ENCODE measurements around the gene PDE8A. TPM values are rescaled to one million over a fixed set of nuclear protein-coding genes. Genes with fewer than 3 reads are reported as not detected.

Gene PDE8A
- total RNA-seq, 1 experiment from 2014 or later = 12.5 TPM

DNA sequence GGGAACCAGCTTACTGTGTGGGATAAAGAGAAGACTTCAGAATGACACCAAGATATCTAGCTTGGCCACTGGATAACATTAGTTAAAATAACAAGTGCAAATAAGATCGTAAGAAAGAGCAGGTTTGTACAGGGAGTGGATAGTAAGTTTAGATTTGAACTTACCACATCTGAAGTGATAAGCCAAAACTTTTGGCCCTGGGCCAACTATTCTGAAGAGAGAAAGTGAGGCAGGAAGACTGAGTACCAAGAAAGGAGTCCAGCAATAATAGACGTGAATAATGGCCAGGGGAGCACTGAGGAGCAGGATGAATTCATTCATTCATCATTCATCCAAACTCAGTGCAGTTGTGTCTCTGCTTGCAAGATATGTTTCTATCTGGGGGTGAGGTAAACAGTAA, 122.9 kb downstream of the PDE8A start:
- Histone ChIP-seq H3K36me3 (peaks cover 5% of the 10 kb centered on the region), H3K4me3 (no peak overlapping the region), H3K9me3 (no peaks in the 10 kb centered on the region), H3K27me3 (no peaks in the 10 kb centered on the region)
- no peak for DNase-seq

GRCh38 chr15:85108136-85108535, 126.5 kb downstream of the PDE8A start:
- DNase-seq = no peak
- no peaks in the 10 kb centered on the region for H3K9me3 ChIP-seq
- H3K27me3 ChIP-seq = no peaks in the 10 kb centered on the region
- peaks cover 3% of the 10 kb centered on the region; the same call in 1 of the 2 replicates for H3K36me3 ChIP-seq
- H3K4me3 ChIP-seq = no peak overlapping the region

DNA sequence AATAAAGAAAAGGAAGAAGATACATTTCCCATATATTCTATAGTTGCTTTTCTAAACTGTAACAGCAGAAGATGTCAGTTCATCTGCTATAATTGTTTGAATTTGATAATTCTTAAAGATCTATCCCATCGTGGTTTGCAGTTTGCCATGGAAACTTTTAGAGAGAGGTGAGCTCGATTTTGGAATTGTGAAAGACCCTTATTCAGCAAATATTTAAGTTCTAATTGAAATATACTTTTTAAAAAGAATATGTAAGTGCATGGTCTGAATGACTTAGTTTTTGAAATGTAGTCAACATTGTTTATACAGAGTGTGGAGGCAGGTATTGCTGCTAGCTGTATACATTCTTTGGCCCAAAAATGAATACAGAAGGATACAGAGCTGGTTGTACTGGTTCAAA, 127.7 kb downstream of the PDE8A start:
- peaks cover 3% of the 10 kb centered on the region; the same call in 1 of the 2 replicates for H3K36me3 ChIP-seq
- DNase-seq = no peak
- H3K27me3 ChIP-seq = no peaks in the 10 kb centered on the region
- no peaks in the 10 kb centered on the region for H3K9me3 ChIP-seq
- no peak overlapping the region for H3K4me3 ChIP-seq

DNA sequence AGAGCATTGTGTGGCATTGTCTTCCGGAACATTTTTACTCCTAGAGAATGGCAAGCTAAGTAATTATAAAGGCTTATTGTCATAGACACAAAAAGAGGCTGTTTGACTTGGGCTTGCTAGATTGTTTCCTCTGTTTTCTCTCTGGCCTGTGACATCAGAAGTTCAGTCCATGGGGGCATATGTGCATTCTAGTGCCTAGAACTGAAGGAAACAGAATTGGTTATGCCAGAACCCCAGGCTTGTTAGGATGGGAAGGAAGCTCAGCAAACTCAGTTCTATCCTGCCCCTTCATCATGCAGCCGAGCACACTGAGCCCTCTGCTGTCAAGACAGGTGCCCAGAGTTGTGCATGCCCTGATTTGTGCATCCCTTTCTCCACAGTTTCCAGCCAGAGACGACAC, 131.3 kb downstream of the PDE8A start:
- Histone ChIP-seq H3K9me3 (no peaks in the 10 kb centered on the region), H3K27me3 (no peaks in the 10 kb centered on the region), H3K4me3 (no peak overlapping the region), H3K36me3 (peaks cover 3% of the 10 kb centered on the region; the same call in 1 of the 2 replicates)
- DNase-seq = no peak

DNA sequence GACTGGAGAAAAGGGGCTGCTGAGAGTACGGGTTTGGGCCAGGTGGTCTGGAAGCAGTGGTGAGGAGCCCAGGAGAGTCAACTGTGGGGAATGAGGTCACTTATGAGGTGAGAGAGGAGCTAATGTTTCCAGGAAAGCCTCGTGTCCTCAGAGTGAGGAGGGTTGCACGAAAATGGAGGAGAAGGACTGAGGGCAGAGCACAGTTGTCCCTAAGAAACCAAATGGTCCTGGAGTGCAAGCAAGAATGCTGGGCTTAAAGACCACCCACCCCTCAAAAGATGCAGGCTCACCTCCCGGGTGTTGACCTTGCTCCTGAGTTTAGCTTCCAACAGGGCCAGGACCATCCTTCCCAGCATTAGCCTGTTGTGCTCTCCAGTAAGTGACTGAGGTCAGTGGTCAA, 133.2 kb downstream of the PDE8A start:
- DNase-seq = no peak
- Histone ChIP-seq H3K36me3 (no peaks in the 10 kb centered on the region), H3K9me3 (no peaks in the 10 kb centered on the region), H3K4me3 (no peak overlapping the region), H3K27me3 (no peaks in the 10 kb centered on the region)

- Histone ChIP-seq H3K36me3 (no peaks in the 10 kb centered on the region), H3K4me3 (no peak overlapping the region), H3K27me3 (no peaks in the 10 kb centered on the region), H3K9me3 (no peaks in the 10 kb centered on the region)
- DNase-seq = no peak
These were observed 134.4 kb downstream of the PDE8A start for GRCh38 chr15:85116066-85116465.

GRCh38 chr15:85116494-85116893, 134.8 kb downstream of the PDE8A start:
- no peaks in the 10 kb centered on the region for H3K27me3 ChIP-seq
- no peaks in the 10 kb centered on the region for H3K36me3 ChIP-seq
- no peak for DNase-seq
- no peak overlapping the region for H3K4me3 ChIP-seq
- no peaks in the 10 kb centered on the region for H3K9me3 ChIP-seq

GRCh38 chr15:85116925-85117646, 135.4 kb downstream of the PDE8A start:
- no peaks in the 10 kb centered on the region for H3K27me3 ChIP-seq
- no peak for DNase-seq
- no peaks in the 10 kb centered on the region for H3K36me3 ChIP-seq
- H3K4me3 ChIP-seq = no peak overlapping the region
- H3K9me3 ChIP-seq = no peaks in the 10 kb centered on the region

- H3K4me3 ChIP-seq = no peak overlapping the region
- no peaks in the 10 kb centered on the region for H3K27me3 ChIP-seq
- H3K9me3 ChIP-seq = no peaks in the 10 kb centered on the region
- no peaks in the 10 kb centered on the region for H3K36me3 ChIP-seq
- DNase-seq = no peak
These were observed 136.5 kb downstream of the PDE8A start for GRCh38 chr15:85118173-85118572.

DNA sequence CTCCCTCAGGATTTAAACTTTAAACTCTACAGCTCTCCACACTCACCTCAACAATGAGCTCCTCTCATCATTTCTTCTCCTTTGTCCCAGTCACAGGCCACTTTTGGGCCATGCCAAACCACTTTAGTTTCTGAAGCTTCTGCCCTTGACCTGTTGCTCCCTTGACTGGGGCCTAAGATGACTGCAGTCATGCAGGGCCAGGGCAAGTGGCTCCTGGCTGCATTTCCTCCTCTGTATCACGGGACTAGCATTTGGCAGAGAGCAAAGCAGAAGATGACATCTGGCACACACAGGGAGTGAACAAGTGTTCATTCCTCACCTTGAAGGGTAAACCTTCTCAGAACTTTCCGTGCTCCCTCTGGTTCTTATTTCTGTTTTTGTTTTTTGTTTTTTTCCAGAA, 136.9 kb downstream of the PDE8A start:
- H3K9me3 ChIP-seq = no peaks in the 10 kb centered on the region
- no peak for DNase-seq
- no peaks in the 10 kb centered on the region for H3K36me3 ChIP-seq
- no peaks in the 10 kb centered on the region for H3K27me3 ChIP-seq
- no peak overlapping the region for H3K4me3 ChIP-seq

GRCh38 chr15:85120351-85121113, 138.9 kb downstream of the PDE8A start:
- Histone ChIP-seq H3K4me3 (no peak overlapping the region), H3K36me3 (peaks cover 3% of the 10 kb centered on the region; the same call in 1 of the 2 replicates), H3K27me3 (no peaks in the 10 kb centered on the region), H3K9me3 (no peaks in the 10 kb centered on the region)
- no peak for DNase-seq

DNA sequence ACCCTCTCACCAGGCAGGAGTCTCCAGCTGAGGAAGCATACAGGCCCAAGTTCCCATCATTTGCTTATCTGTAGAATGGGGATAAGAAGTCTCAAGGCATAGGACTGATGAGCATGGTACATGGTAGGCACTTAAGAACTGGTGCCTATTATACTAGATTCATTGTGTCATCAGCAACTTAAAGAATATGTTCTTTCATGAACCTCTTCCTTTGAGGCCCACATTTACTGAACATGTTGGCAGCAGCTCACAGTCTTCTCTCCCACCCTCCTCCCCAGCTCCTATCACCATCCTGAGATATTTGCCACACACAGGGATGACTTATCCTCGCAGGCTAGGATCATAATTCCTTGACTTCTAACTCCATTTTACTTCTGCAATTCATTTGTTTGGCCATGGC, 142.5 kb downstream of the PDE8A start:
- peaks cover 5% of the 10 kb centered on the region for H3K36me3 ChIP-seq
- no peak for DNase-seq
- no peak overlapping the region for H3K4me3 ChIP-seq
- no peaks in the 10 kb centered on the region for H3K27me3 ChIP-seq
- no peaks in the 10 kb centered on the region for H3K9me3 ChIP-seq

- Histone ChIP-seq H3K27me3 (no peaks in the 10 kb centered on the region), H3K9me3 (no peaks in the 10 kb centered on the region), H3K4me3 (no peak overlapping the region), H3K36me3 (peaks cover 5% of the 10 kb centered on the region)
- no peak for DNase-seq
These were observed 143.5 kb downstream of the PDE8A start for GRCh38 chr15:85125056-85125661.

DNA sequence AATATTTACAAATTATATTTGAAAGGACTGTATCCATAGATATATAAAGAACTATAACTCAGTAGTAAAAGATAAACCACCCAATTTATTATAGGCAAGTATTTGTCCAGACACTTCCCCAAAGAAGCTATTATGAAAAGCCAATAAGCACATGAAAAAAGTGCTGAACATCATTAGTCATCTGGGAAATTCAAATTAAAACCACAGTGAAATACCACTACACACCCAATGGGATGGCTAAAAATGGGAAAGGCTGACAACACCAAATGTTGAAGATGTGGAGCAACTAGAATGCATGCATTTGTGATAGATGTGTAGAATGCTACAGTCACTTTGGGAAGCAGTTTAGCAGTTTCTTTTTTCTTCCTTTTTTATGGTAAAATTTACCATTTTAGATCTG, 147.0 kb downstream of the PDE8A start:
- DNase-seq = no peak
- H3K36me3 ChIP-seq = peaks cover 5% of the 10 kb centered on the region
- no peaks in the 10 kb centered on the region for H3K27me3 ChIP-seq

GRCh38 chr15:85129881-85130280, 148.2 kb downstream of the PDE8A start:
- Histone ChIP-seq H3K9me3 (peaks cover 7% of the 10 kb centered on the region), H3K4me3 (no peak overlapping the region), H3K27me3 (no peaks in the 10 kb centered on the region), H3K36me3 (peaks cover 2% of the 10 kb centered on the region)
- no peak for DNase-seq

More for the DNA sequence above, 147.0 kb downstream of the PDE8A start:
- Histone ChIP-seq H3K4me3 (no peak overlapping the region), H3K9me3 (peaks cover 7% of the 10 kb centered on the region)

DNA sequence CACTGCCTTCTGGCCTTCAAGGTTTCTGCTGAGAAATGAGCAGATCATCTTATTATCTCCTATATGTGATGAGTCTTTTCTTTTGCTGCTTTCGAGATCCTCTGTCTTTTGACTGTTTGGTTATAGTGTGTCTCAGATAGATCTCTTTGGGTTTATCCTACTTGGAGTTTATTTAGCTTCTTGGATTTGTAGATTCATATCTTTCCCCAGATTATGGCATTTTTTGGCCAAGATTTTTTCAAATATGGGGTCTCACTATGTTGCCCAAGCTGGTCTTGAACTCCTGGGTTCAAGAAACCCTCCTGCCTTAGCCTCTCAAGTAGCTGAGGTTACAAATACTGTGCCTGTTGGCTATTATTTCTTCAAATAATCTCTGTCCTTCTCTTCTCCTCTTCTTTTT, 150.3 kb downstream of the PDE8A start:
- Histone ChIP-seq H3K9me3 (peaks cover 7% of the 10 kb centered on the region), H3K27me3 (no peaks in the 10 kb centered on the region), H3K4me3 (no peak overlapping the region), H3K36me3 (peaks cover 2% of the 10 kb centered on the region)
- no peak for DNase-seq

GRCh38 chr15:85133709-85134108, 152.1 kb downstream of the PDE8A start:
- peaks cover 6% of the 10 kb centered on the region for H3K36me3 ChIP-seq
- H3K9me3 ChIP-seq = peaks cover 7% of the 10 kb centered on the region
- no peak for DNase-seq
- no peaks in the 10 kb centered on the region for H3K27me3 ChIP-seq
- no peak overlapping the region for H3K4me3 ChIP-seq

Data from MG63 (cell line).